Activated CD4-positive, alpha-beta memory T cell treated with anti-CD3 and anti-CD28 coated beads, Interleukin-2, amount 10 ng/mL, durations not matched to agents 7 days and 5 days (primary cell): ENCODE data around the gene KIF13A. TPM values are rescaled to one million over a fixed set of nuclear protein-coding genes. Genes with fewer than 3 reads are reported as not detected.
"Not testable (repeated sequence)": the region's sequence is repeated elsewhere in the genome, so short reads cannot be mapped to it uniquely, and the experiment has no call there.

Source experiments
- CTCF ChIA-PET: fragments of 350-600 bp; sonication (Branson Sonifier 250); formaldehyde crosslinking; loops from one replicate; lab custom pipeline; 2021; ENCODE audit warnings: antibody characterized with exemption, inconsistent platforms; lab: Charles Lee
- POLR2A ChIA-PET: fragments of 350-600 bp; sonication (Branson Sonifier 250); formaldehyde crosslinking; loops from one replicate; lab custom pipeline; 2021; ENCODE audit warnings: antibody characterized with exemption; lab: Charles Lee
- DNase-seq: peaks from one replicate; pipeline ENCODE4 v3.0.0-alpha.2; 2020
- H3K27ac Mint-ChIP-seq: one replicate; pipeline ENCODE4 v1.8.0; 2021; ENCODE audit warnings: mild to moderate bottlenecking, mixed read lengths
- H3K27me3 Mint-ChIP-seq: one replicate; pipeline ENCODE4 v1.8.0; 2021; ENCODE audit warnings: mixed read lengths
- H3K36me3 Mint-ChIP-seq: one replicate; pipeline ENCODE4 v1.8.0; 2021; ENCODE audit warnings: low read depth, mixed read lengths
- H3K4me1 Mint-ChIP-seq: one replicate; pipeline ENCODE4 v1.8.0; 2021; ENCODE audit warnings: mixed read lengths
- H3K4me3 Mint-ChIP-seq: one replicate; pipeline ENCODE4 v1.8.0; 2021; ENCODE audit warnings: mild to moderate bottlenecking, mixed read lengths
- H3K9me3 Mint-ChIP-seq: one replicate; pipeline ENCODE4 v1.8.0; 2021; ENCODE audit warnings: mixed read lengths
- total RNA-seq, 2 experiments: library from RNA; stranded (reverse); gene quantifications; one replicate each; pipeline ENCODE4 v1.2.3, GENCODE V29; 2021

Gene KIF13A
- total RNA-seq, 2 experiments from 2014 or later = not detected

GRCh38 chr6:17930321-17930993 is 57.0 kb downstream of the KIF13A start:
- Mint-ChIP-seq H3K27me3 (peaks cover 13% of the 10 kb centered on the region), H3K27ac (no peak overlapping the region), H3K4me1 (no peaks in the 10 kb centered on the region), H3K4me3 (no peak overlapping the region), H3K9me3 (no peaks in the 10 kb centered on the region), H3K36me3 (no peaks in the 10 kb centered on the region)
- DNase-seq = no peak
- POLR2A ChIA-PET = no interaction called here
- CTCF ChIA-PET = no interaction called here

GRCh38 chr6:17928514-17929430 is 58.7 kb downstream of the KIF13A start:
- CTCF ChIA-PET = interaction anchor here (0.7 kb wide), 1 partner anchor 372 kb away, joined by 3 read pairs; no protein-coding TSS in a partner anchor
- Mint-ChIP-seq H3K27ac (no peak overlapping the region), H3K4me3 (no peak overlapping the region), H3K9me3 (no peaks in the 10 kb centered on the region), H3K27me3 (peaks cover 16% of the 10 kb centered on the region), H3K36me3 (no peaks in the 10 kb centered on the region), H3K4me1 (no peaks in the 10 kb centered on the region)
- no peak for DNase-seq
- POLR2A ChIA-PET = no interaction called here

- CTCF ChIA-PET = no interaction called here
- Mint-ChIP-seq H3K27me3 (peaks cover 20% of the 10 kb centered on the region), H3K4me1 (no peaks in the 10 kb centered on the region), H3K4me3 (no peak overlapping the region), H3K27ac (no peak overlapping the region), H3K9me3 (no peaks in the 10 kb centered on the region), H3K36me3 (no peaks in the 10 kb centered on the region)
- POLR2A ChIA-PET = no interaction called here
- no peak for DNase-seq
These were observed 59.7 kb downstream of the KIF13A start for GRCh38 chr6:17927705-17928104.

GRCh38 chr6:17923401-17923863 is 64.0 kb downstream of the KIF13A start:
- Mint-ChIP-seq H3K9me3 (no peaks in the 10 kb centered on the region), H3K4me1 (no peaks in the 10 kb centered on the region), H3K27me3 (peaks cover 11% of the 10 kb centered on the region), H3K4me3 (no peak overlapping the region), H3K36me3 (no peaks in the 10 kb centered on the region), H3K27ac (no peak overlapping the region)
- ChIA-PET POLR2A (no interaction called here), CTCF (no interaction called here)
- DNase-seq = no peak

GRCh38 chr6:17921454-17921853 is 66.0 kb downstream of the KIF13A start:
- ChIA-PET CTCF (no interaction called here), POLR2A (no interaction called here)
- no peak for DNase-seq
- H3K36me3 Mint-ChIP-seq = no peaks in the 10 kb centered on the region
- no peak overlapping the region for H3K27ac Mint-ChIP-seq
- no peak overlapping the region for H3K4me3 Mint-ChIP-seq
- no peaks in the 10 kb centered on the region for H3K9me3 Mint-ChIP-seq
- H3K4me1 Mint-ChIP-seq = no peaks in the 10 kb centered on the region
- peaks cover 16% of the 10 kb centered on the region for H3K27me3 Mint-ChIP-seq

GRCh38 chr6:17919496-17919895 is 67.9 kb downstream of the KIF13A start:
- POLR2A ChIA-PET = no interaction called here
- Mint-ChIP-seq H3K4me1 (no peaks in the 10 kb centered on the region), H3K9me3 (no peaks in the 10 kb centered on the region), H3K36me3 (no peaks in the 10 kb centered on the region), H3K27ac (no peak overlapping the region), H3K4me3 (no peak overlapping the region), H3K27me3 (peaks cover 14% of the 10 kb centered on the region)
- DNase-seq = no peak
- CTCF ChIA-PET = no interaction called here

GRCh38 chr6:17917837-17918763 is 69.3 kb downstream of the KIF13A start:
- no peak for DNase-seq
- Mint-ChIP-seq H3K4me1 (no peaks in the 10 kb centered on the region), H3K27me3 (peaks cover 11% of the 10 kb centered on the region), H3K9me3 (no peaks in the 10 kb centered on the region), H3K27ac (no peak overlapping the region), H3K4me3 (no peak overlapping the region), H3K36me3 (no peaks in the 10 kb centered on the region)
- ChIA-PET POLR2A (no interaction called here), CTCF (no interaction called here)

- DNase-seq = no peak
- H3K27me3 Mint-ChIP-seq = peaks cover 12% of the 10 kb centered on the region
- ChIA-PET CTCF (interaction anchor here (1.2 kb wide), 1 partner anchor 9 kb away, joined by 3 read pairs; no protein-coding TSS in a partner anchor), POLR2A (no interaction called here)
- H3K4me3 Mint-ChIP-seq = no peak overlapping the region
- H3K36me3 Mint-ChIP-seq = no peaks in the 10 kb centered on the region
- no peaks in the 10 kb centered on the region for H3K9me3 Mint-ChIP-seq
- peaks cover 5% of the 10 kb centered on the region for H3K4me1 Mint-ChIP-seq
- no peak overlapping the region for H3K27ac Mint-ChIP-seq
These were observed 72.8 kb downstream of the KIF13A start for GRCh38 chr6:17914651-17915050.

- peaks cover 14% of the 10 kb centered on the region for H3K4me1 Mint-ChIP-seq
- CTCF ChIA-PET = no interaction called here
- POLR2A ChIA-PET = no interaction called here
These were observed 74.9 kb downstream of the KIF13A start for GRCh38 chr6:17912521-17912920.

GRCh38 chr6:17911656-17912055 is 75.8 kb downstream of the KIF13A start:
- CTCF ChIA-PET, DNase-seq, H3K9me3 Mint-ChIP-seq, POLR2A ChIA-PET, H3K36me3 Mint-ChIP-seq, H3K4me3 Mint-ChIP-seq, H3K27ac Mint-ChIP-seq: not testable (repeated sequence)
- H3K4me1 Mint-ChIP-seq = peaks cover 19% of the 10 kb centered on the region
- peaks cover 14% of the 10 kb centered on the region for H3K27me3 Mint-ChIP-seq

More at GRCh38 chr6:17912521-17912920, 74.9 kb downstream of the KIF13A start:
- H3K36me3 Mint-ChIP-seq = no peaks in the 10 kb centered on the region
- H3K27me3 Mint-ChIP-seq = peaks cover 11% of the 10 kb centered on the region
- no peak for DNase-seq
- H3K9me3 Mint-ChIP-seq = no peaks in the 10 kb centered on the region
- H3K27ac Mint-ChIP-seq = no peak overlapping the region
- no peak overlapping the region for H3K4me3 Mint-ChIP-seq

GRCh38 chr6:17910189-17910588 is 77.2 kb downstream of the KIF13A start:
- Mint-ChIP-seq H3K9me3 (no peaks in the 10 kb centered on the region), H3K36me3 (no peaks in the 10 kb centered on the region), H3K4me1 (peaks cover 19% of the 10 kb centered on the region), H3K27ac (no peak overlapping the region), H3K27me3 (peaks cover 21% of the 10 kb centered on the region), H3K4me3 (no peak overlapping the region)
- ChIA-PET CTCF (no interaction called here), POLR2A (no interaction called here)
- DNase-seq = no peak

- POLR2A ChIA-PET = no interaction called here
- H3K4me3 Mint-ChIP-seq = no peak overlapping the region
- CTCF ChIA-PET = no interaction called here
These were observed 78.6 kb downstream of the KIF13A start for GRCh38 chr6:17908831-17909230.

More at GRCh38 chr6:17908831-17909230, 78.6 kb downstream of the KIF13A start:
- Mint-ChIP-seq H3K4me1 (peaks cover 19% of the 10 kb centered on the region), H3K9me3 (no peaks in the 10 kb centered on the region), H3K36me3 (no peaks in the 10 kb centered on the region), H3K27ac (no peak overlapping the region), H3K27me3 (peaks cover 20% of the 10 kb centered on the region)
- DNase-seq = no peak
